ENCODE data around the gene S100G. TPM values are rescaled to one million over a fixed set of nuclear protein-coding genes. Genes with fewer than 3 reads are reported as not detected.
"Not testable (repeated sequence)": the region's sequence is repeated elsewhere in the genome, so short reads cannot be mapped to it uniquely, and the experiment has no call there.

The S100G gene, protein sequence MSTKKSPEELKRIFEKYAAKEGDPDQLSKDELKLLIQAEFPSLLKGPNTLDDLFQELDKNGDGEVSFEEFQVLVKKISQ
- total RNA-seq = not detected
- long read RNA-seq = 0 reads

DNA sequence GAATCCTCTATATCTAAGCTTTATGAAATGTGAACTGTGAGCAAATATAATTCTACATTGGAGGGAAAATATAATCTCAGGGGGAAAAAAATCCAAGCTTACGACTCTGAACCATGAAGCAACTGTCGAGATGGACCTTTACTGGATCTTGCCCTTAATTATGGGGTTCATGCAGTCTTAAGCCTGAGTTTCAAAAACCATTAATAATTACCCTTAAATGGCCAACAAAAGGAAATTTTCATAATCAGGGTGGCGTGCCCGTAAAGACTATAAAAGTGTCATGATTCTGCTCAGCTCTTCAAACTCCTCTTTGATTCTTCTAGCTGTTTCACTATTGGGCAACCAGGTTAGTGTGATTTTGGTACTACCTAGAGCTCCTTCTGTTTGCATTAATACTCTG is at the start of gene S100G:
TSS of gene S100G (plus strand) at position 301 of the 400 bp plus-strand sequence. CDS start 849 bp downstream, outside the sequence.
- intact Hi-C loops (cut with DNase I) = no loop called here
- ATAC-seq (no peak), DNase-seq (ENCODE audit: missing footprints) (no peak)

DNA sequence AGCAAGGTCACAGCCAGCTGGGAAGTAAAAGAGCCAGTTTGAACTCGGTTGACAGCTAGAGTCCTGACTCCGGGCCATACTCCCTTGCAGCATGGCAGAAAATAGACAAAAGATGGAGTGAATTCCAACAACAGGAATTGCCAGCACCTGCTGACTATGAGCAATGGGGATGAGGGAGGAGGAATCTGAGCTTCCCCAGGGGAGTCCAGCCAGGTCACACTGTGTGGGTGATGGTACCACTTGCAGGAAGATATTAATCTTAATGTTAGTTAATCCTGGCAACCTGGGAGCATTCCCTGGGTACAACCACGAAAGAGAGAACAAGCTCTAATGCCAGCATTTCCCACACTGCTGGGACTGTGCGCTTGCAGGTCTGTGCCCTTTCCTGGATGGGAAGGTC is 48.1 kb upstream of the S100G start:
- no peak for ATAC-seq
- intact Hi-C loops (cut with DNase I) = no loop called here
- DNase-seq (ENCODE audit: missing footprints) = no peak

DNA sequence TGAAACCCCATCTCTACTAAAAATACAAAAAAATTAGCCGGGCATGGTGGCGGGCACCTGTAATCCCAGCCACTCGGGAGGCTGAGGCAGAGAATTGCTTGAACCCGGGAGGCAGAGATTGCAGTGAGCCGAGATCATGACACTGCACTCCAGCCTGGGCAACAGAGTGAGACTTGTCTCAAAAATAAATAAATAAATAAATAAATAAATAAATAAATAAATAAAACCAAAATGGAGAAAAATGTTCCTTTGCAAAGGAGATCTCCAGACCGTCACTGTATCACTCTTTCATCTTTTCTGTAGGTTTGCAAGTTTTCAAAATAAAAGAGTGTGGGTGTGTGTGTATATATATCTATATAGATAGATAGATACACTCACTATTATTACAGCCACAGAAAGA is 46.7 kb upstream of the S100G start:
- DNase-seq (ENCODE audit: missing footprints); intact Hi-C loops (cut with DNase I); ATAC-seq: not testable (repeated sequence)

DNA sequence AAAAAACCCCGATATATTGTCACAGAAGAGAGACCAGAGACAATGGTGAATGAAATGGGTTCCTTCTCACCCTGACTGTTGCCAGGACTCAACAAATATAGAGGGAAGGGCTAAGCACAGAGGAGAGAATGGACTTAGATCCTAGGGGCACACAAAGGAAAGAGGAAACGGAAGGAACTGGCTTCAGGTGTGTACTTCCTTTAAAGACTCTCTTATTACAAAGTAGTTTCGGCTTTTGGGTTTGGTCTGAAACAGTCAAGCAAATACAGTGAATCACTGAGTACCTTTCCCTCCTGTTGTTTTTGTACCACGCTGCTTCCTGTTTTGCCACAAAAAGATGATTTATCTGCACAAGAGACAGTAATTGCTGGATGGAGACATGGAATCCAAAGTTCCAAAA is 46.1 kb upstream of the S100G start:
- intact Hi-C loops (cut with DNase I) = no loop called here
- no peak for ATAC-seq
- no peak for DNase-seq (ENCODE audit: missing footprints)

DNA sequence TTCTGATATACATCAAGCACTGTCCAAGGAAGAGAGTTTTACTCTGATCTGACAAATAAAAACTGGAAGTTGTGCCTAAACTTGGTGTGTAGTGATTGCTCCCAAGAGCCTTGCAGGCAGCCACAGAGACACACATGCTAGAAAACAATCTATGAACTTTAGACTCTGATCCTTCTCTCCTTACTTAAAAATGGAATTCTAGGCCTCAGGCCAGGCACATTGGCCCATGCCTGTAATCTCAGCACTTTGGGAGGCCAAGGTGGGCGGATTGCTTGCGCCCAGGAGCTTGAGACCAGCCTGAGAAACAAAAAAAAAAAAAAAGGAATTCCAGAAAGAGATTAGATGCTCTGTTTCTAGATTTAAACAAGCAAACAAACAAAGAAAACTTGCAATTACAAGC is 45.6 kb upstream of the S100G start:
- DNase-seq (ENCODE audit: missing footprints) (no peak), ATAC-seq (peak; percentile 48)
- intact Hi-C loops (cut with DNase I) = no loop called here

DNA sequence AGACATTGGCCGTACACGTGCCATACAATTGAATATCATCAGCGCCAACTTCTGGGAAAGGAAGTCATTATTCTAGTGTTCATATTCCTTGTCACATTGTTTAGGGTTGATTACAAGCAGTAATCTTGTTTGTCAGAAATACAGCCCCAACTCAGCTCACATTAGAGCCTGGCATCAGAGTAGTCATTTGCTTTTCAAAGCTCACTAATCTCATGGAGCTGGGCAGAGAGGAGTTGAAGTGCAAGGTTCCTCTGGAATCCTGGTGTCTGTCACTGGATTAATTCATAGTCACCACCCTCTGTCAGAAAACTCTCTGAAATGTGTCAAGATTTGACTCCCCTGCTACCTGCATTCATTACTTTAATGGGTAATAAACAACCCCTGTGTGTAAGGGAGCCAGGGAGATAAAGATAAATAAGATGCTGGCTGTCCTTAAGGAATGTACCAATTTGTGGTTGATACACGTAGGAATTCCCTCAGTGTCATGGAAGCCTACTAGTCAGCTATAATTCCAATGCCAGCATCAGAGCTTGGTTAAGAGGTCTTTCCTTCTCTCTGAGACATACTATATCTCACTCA is 43.7 kb upstream of the S100G start:
- ATAC-seq (peak; percentile 28), DNase-seq (ENCODE audit: missing footprints) (no peak)
- intact Hi-C loops (cut with DNase I) = no loop called here

DNA sequence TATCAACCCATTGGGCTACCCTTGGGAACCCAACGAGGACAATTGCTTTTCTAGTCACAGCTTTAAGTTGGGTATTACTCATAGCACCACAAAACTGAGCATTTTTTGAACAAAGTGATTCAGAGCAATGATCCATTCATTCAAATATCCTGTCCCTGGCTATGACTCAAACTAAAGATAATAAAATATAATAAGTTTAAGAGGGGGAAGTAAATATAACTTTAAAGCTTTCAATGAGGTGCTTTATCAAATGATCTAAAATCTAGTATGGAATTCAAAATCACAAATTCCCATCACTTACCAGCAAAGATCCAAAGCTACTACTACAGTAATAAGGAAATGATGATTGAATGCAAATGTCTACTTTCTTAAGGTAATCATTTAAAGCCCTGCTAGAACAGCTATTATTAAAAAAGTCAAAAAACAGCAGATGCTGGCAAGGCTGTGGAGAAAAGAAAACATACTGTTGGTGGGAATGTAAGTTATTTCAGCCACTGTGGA is 39.8 kb upstream of the S100G start:
- intact Hi-C loops (cut with DNase I) = no loop called here
- ATAC-seq (no peak), DNase-seq (ENCODE audit: missing footprints) (no peak)

DNA sequence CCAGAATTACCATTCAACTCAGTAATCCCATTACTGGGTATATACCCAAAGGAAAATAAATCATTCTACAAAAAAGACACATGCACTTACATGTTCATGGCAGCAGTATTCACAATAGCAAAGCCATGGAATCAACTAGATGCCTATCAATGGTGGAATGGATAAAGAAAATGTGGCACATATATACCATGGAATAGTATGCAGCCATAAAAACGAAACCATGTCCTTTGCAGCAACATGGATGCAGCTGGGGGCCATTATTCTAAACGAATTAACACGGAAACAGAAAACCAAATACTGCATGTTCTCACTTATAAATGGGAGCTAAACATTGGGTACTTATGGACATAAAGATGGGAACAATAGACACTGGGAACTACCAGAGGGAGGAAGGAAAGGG is 39.3 kb upstream of the S100G start:
- DNase-seq (ENCODE audit: missing footprints); intact Hi-C loops (cut with DNase I); ATAC-seq: not testable (repeated sequence)

DNA sequence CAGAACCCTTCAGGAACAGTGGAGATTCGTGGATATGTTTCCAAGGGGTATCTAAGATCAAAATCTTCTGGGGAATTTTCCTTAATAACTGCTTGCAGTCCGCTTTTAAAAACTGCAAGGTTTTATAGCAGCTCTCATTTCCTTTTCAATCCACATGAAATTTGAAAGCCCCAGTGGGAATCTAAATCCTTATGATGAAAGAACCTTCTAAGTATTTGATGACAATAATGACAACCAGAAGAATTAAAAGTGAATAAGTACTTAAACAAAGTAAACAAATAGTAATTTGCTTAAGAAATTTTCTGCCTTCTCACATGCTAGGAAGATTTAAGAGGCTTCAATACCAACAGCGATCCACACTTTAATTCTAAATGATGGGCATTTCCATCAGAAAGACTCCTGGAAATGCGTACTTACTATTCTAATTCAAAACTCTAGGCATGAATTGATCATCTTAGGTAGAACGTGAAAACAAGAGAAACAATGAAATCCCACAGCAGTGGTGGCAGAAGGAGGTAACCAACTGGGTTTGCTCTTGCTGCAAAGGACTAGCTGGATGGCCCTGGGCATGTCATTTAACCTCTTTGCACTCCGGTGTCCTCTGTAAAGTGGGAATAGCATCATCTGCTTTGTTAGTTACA is 37.6 kb upstream of the S100G start:
- ATAC-seq (no peak), DNase-seq (ENCODE audit: missing footprints) (no peak)
- intact Hi-C loops (cut with DNase I) = no loop called here

DNA sequence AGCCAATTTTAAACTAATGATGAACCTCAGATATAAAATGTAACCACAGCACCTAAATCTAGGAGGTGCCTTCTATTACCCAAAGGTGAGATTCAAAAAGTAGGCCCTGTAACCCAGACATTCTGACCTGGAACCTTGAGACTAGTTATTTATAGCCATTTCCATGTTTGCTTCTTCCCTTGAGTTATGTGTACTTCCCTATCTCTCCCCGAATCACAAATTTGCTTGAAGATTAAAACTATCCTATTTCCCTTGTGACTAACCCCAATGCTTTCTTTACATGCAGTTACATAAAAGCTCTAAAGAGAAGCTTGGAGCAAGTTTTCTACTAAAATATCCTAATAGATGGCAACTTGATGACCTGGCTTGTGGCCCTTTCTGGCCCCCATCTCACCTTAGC is 32.6 kb upstream of the S100G start:
- intact Hi-C loops (cut with DNase I) = no loop called here
- DNase-seq (ENCODE audit: missing footprints) (no peak), ATAC-seq (no peak)

DNA sequence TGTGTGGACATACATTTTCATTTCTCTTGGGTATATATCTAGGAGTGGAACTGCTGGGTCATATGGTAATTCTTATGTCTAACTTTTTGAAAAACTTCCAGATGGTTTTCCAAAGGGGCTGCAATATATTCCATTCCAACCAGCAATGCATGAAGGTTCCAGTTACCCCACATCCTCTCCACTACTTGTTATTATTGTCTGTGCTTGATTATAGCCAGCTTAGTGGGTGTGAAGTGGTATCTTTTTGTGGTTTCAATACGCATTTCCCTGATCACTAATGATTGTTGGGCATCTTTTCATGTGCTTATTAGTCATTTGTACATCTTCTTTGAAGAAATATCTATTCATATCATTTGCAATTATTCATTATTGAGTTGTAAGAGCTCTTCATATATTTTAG is 31.5 kb upstream of the S100G start:
- intact Hi-C loops (cut with DNase I) = no loop called here
- DNase-seq (ENCODE audit: missing footprints) = no peak
- no peak for ATAC-seq

DNA sequence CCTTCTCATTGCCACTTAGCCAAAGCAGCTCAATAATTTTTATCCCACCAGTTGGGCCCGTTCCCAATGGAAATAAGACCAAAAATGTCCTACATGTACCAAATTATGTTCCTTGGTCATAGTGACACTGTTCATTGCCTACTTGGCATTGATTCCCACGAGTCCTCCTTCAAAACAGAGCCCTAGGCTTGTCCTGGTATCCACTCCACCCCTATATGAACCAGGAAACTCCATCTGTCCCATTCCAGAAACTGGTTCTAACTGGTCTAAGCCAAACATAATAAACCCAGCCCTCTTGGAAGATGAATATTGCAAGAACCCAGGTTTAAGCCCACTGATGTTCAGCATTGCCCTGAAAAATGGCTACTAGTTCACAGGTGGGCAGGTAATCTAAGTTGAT is 30.9 kb upstream of the S100G start:
- intact Hi-C loops (cut with DNase I) = no loop called here
- ATAC-seq (no peak), DNase-seq (ENCODE audit: missing footprints) (no peak)

DNA sequence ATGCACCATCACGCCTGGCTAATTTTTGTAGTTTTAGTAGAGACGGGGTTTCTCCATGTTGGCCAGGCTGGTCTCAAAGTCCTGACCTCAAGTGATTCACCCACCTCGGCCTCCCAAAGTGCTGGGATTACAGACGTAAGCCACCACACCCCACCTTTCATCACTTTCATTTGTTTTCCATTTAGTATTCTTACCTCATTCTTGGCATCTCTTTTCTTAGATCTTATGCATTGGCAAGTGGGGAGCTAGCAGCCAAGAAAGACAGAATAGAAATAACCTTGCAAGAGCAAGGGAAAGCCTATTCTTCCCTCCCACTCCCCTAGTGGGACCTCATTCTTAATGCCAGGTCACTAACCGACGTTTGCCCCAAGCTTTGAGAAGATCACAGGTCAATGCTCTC is 21.4 kb upstream of the S100G start:
- intact Hi-C loops (cut with DNase I); DNase-seq (ENCODE audit: missing footprints); ATAC-seq: not testable (repeated sequence)

DNA sequence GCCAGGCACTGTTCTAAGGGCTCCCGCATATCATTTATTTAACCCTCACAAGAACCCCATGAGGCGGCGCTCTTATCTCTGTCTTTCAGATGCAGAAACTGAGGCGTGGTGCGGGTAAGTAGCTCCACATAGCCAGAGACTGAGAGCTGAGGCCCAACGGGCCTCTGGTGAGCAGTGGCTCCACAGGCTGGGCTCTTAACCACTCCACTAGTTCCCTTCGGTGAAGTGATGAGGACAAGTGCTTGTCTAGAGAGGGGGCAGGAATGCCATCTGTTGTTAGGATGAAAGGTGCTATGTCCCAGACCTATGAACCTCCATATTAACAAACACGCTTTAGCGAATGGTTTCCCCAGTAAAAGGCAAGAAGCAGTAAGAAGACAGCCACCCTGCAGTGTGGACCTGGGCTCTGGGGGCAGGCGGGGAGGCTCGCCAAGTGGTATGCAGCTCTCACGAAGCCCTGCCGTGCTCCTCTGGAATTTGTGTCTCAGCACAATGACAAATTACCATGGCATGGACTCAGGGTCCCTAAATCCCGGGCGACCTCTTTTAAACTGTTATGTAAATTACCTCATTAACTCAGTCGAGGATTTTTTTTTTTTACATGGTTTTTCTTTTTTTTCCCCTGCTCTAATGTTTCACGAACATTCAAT is 20.9 kb upstream of the S100G start:
- intact Hi-C loops (cut with DNase I) = no loop called here
- DNase-seq (ENCODE audit: missing footprints) (no peak), ATAC-seq (no peak)

DNA sequence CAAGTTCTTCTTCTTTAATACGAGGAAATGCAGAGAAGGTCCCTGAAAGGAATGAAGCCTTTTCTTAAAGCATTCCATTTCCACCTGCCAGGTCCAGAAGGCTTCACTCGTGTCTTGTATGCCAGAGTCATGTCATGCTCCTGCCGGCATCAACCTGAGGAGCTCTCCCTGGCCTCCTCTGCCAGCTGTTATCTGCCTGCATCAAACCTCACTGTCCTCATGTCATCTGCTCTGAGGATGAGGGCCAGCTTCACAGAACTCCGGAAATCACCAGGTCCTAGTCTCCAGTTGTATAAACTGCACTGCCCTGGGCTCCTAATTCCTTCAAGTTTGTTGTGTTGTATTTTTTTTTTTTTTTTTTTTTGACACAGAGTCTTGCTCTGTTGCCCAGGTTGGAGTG is 20.0 kb upstream of the S100G start:
- intact Hi-C loops (cut with DNase I) = no loop called here

DNA sequence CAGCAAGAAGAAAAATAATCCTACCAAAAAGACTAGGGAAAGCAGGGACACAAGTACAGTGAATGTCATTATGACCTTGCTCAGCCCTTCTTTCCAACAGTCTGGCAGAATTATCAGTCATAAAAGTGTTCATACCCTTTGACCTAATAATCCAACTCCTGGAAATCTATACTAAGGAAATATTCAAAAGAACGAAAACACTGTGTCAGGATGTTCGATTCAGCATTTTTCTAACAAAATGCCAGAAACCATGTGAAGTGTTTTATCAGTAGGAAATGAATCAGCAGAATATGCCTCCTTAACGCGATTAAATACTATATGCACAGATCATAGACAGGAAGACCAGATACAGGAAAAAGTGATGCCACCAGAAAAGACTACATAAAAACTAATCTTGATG is 16.2 kb upstream of the S100G start:
- no peak for DNase-seq (ENCODE audit: missing footprints)
- no peak for ATAC-seq
- intact Hi-C loops (cut with DNase I) = no loop called here

More for the DNA sequence above, 20.0 kb upstream of the S100G start:
- ATAC-seq = no peak
- no peak for DNase-seq (ENCODE audit: missing footprints)

DNA sequence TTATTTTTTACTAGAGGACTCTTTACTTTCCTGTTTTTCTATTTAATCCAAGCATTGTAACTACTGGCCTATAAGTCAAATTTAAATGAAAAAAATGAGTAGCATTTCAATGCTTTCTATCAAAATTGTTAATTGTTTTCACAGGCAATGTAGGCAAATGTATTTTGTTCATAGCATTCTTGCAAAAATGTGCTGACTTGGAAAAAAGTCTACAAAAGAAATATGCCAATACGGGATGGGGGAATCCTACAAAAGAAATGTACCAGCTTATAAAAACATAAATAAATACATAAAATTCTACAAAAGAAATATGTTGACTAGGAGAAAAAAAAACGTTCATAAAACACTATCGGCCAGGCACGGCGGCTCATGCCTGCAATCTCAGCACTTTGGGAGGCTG is 14.9 kb upstream of the S100G start:
- no peak for ATAC-seq
- intact Hi-C loops (cut with DNase I) = no loop called here
- DNase-seq (ENCODE audit: missing footprints) = no peak

DNA sequence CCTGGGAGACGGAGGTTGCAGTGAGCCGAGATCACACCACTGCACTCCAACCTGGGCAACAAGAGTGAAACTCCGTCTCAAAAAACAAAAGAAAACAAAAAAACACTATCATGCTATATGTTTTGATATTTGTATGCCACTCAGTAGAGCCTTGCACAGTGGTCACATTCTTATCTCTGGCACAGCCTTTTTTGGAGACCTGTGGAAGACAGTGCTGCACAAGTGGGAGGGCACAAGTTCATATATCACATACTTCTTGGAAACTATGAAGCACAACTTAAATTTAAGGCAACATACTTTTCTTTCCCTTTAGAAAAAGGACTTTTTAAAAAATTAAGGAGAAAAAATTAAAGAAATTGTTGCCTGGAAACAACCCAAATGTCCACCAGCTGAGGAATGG is 14.4 kb upstream of the S100G start:
- ATAC-seq (no peak), DNase-seq (ENCODE audit: missing footprints) (no peak)
- intact Hi-C loops (cut with DNase I) = no loop called here

DNA sequence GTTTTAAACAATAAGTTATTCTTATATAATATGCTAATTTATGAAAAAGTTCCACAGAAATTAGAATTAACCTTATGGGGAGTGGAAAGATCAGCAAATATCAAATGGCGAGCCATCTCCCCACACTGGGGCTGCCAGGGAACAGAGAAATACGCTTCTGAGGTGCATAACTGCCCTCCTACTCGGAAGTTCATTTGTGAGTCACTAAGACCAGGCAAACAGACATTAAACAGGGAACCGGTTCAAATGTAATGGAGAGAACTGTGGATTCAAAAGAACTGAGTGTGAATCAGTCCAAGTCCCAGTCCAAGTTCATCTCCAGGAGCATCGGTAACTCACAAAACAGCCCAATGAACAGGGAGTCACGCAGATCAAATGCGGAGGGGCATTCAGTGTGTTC is 11.4 kb upstream of the S100G start:
- intact Hi-C loops (cut with DNase I) = no loop called here
- no peak for DNase-seq (ENCODE audit: missing footprints)
- no peak for ATAC-seq

DNA sequence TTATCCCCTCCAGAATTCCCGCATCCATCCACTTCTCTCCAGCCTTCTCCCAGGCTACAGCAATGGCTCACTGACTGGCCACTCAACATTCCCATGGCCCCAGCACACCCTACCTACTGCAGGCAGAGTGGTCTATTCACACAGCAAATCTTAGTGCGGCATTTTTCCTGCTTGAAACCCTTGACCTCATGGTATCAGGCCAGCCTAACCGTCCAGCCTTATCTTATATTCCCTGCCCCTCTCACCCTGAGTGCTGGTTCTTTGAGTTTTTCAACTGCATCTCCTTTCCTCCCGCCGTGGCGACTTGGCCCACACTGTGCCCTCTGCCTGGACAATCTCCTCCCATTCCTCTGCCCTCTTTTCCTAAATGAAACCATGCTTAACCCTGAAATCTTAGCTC is 10.0 kb upstream of the S100G start:
- ATAC-seq (no peak), DNase-seq (ENCODE audit: missing footprints) (no peak)
- intact Hi-C loops (cut with DNase I) = no loop called here
